ENCODE measurements around the gene B3GAT3. TPM values are rescaled to one million over a fixed set of nuclear protein-coding genes. Genes with fewer than 3 reads are reported as not detected.
"Not testable (repeated sequence)": the region's sequence is repeated elsewhere in the genome, so short reads cannot be mapped to it uniquely, and the experiment has no call there.

B3GAT3 gene
- total and polyA plus RNA-seq, 8 donors, result 5.2 to 50.8 (median 19.7) TPM

DNA sequence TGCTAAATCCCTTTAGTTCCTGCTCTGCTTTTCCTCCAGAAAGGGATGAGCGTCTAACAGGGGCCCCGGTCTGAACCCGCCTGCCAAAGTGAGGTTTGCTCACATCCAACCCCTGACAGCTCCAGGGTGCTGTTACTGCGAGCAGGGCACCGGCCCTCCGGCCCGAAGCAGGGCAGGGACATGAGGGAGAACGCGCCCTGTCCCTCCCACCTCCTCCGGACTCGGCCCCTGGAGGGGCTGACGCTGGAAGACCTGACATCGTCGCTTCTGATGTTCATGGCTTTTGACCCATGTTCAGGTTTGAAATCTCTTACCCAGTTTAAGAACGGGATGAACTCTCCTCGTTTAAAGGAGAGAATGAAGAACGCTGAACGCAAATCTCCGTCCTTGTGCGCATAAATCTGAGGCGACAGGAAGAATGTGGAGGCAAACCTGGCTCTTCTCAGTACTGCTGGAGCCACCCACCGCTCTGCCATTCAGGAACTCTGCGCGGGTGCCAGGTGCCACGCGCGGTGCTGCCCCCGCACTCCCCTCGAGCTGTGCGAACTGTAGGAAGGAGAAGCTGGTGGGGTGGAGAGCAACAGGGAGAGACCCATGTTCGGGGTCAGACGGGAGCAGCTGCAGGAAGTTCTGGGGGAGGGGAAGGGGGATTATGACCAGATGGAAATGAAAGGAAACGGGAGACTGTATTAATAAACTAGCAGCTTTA, 47.3 kb downstream of the B3GAT3 start:
- DNase-seq, result peak; percentile 40 to 77
- Histone ChIP-seq H3K27ac (peak overlapping the region; percentile 84 to 95 (median 93)), H3K36me3 (peaks cover 32 to 69% (median 68%) of the 10 kb centered on the region in 4 donors), H3K27me3 (no peaks in the 10 kb centered on the region), H3K9me3 (no peaks in the 10 kb centered on the region), H3K4me3 (peak overlapping the region; percentile 74 to 98 (median 84)), H3K4me1 (peaks cover 26 to 67% (median 54%) of the 10 kb centered on the region in 4 donors)
- intact Hi-C loops (cut with DNase I; ENCODE audit: low total_unique reads), result no loop called here
- TF ChIP-seq POLR2A (IDR thresholded peaks at IDR 0.05) (no peak), POLR2AphosphoS5 (IDR thresholded peaks at IDR 0.05) (no peak), EP300 (IDR thresholded peaks at IDR 0.05) (no peak)
- TF ChIP-seq, protein P1, sequence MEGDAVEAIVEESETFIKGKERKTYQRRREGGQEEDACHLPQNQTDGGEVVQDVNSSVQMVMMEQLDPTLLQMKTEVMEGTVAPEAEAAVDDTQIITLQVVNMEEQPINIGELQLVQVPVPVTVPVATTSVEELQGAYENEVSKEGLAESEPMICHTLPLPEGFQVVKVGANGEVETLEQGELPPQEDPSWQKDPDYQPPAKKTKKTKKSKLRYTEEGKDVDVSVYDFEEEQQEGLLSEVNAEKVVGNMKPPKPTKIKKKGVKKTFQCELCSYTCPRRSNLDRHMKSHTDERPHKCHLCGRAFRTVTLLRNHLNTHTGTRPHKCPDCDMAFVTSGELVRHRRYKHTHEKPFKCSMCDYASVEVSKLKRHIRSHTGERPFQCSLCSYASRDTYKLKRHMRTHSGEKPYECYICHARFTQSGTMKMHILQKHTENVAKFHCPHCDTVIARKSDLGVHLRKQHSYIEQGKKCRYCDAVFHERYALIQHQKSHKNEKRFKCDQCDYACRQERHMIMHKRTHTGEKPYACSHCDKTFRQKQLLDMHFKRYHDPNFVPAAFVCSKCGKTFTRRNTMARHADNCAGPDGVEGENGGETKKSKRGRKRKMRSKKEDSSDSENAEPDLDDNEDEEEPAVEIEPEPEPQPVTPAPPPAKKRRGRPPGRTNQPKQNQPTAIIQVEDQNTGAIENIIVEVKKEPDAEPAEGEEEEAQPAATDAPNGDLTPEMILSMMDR (IDR thresholded peaks at IDR 0.05), result no peak
- WGBS, 5 donors, result 0 to 1% (median 1%) methylated on average over 30 to 33 of the region's 33 CpGs

DNA sequence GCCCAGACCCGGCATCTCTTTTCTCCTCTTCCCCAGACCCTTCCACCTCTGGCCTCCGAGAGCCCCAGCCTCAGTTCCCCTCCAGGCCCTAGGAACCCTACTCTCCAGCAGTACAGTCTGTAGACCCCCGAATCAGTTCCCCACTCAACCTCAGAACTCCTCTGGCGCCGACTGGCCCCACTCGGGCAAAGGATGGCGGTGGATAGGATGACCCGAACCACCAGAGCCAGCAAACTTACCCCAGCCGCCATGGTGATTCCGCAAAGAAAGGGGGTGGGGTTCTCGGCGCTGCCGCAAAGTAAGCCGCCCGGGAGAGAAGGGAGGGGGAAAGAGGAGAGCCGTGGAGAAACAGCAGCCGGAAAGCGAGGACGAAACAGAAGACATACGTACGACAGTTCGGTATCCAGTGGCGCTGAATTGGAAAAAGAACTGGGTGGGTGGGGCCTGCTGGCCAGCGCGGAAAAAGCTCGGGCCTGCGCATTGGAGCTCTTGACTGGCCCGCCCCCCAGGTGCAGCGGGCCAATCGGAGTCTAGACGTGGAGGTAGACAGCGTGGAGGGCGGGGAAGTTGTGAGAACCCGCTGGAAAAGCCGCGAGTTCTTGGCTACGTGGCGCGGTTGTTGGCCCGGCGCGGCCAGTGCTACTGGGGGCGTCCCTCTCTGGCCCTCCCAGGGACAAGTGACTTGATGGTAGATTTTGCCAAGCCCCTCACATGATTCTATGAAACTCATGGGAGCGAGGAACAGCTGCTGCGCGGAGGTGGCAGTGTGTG, 48.0 kb downstream of the B3GAT3 start, which contains the start of gene EEF1G:
Gene EEF1G, minus strand, starts transcription at position 300 of the 771 bp plus-strand sequence. Its CDS starts 49 bp downstream, at position 251.
- intact Hi-C loops (cut with DNase I; ENCODE audit: low total_unique reads), result no loop called here
- Histone ChIP-seq H3K36me3 (peaks cover 38 to 69% (median 68%) of the 10 kb centered on the region in 4 donors), H3K4me1 (peaks cover 26 to 68% (median 56%) of the 10 kb centered on the region in 4 donors), H3K9me3 (no peaks in the 10 kb centered on the region), H3K27me3 (no peaks in the 10 kb centered on the region), H3K27ac (peak within 1 kb of the TSS; percentile 84 to 95 (median 93)), H3K4me3 (peak within 1 kb of the TSS; percentile 74 to 98 (median 84))
- DNase-seq, result peak; percentile 98 to 100
- 0 to 1% (median 1%) methylated on average over 46 of the region's 46 CpGs for WGBS, 5 donors
- TF ChIP-seq, protein P1 (IDR thresholded peaks at IDR 0.05), result no peak
- peak; percentile 74 to 89 (median 86) for TF ChIP-seq POLR2AphosphoS5 (IDR thresholded peaks at IDR 0.05)
- TF ChIP-seq EP300 (IDR thresholded peaks at IDR 0.05), result no peak
- peak in 2 of 4 donors; percentile 49 to 60 for TF ChIP-seq POLR2A (IDR thresholded peaks at IDR 0.05)

DNA sequence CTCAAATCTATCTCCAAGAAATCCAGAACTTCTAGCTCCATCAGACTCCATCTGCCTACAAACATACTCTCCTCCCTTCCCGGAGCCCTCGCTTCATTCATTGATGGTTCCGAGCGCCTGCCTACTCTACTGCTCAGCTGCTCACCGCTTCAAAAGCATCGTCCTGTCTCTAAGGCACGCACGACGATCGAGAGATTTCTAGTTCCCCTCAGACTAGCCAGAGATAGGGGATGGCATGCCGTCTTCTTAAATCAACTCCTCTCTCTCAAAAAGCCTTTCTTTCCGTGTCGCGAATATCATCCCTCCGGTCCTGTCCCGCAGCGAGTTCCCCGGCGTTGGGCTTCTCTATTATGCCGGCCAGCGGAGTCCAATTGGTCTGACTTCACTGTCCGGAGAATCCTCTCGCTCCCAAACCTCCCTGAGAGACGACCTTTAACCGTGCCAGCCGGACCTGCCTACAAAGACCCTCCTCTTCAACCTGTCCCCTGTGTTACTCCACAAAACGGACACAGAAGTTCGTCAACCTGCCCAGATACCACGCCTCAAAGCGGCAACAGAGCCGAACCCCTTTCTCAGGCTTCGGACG, 48.7 kb downstream of the B3GAT3 start:
- peaks cover 38 to 69% (median 68%) of the 10 kb centered on the region in 4 donors for H3K36me3 ChIP-seq
- peak overlapping the region; percentile 74 to 98 (median 84) for H3K4me3 ChIP-seq
- peak overlapping the region; percentile 66 to 95 (median 93) for H3K27ac ChIP-seq
- intact Hi-C loops (cut with DNase I; ENCODE audit: low total_unique reads), result no loop called here
- H3K9me3 ChIP-seq, result no peaks in the 10 kb centered on the region
- H3K4me1 ChIP-seq, result peaks cover 26 to 73% (median 57%) of the 10 kb centered on the region in 4 donors
- no peaks in the 10 kb centered on the region for H3K27me3 ChIP-seq
- DNase-seq, result peak in 1 of 2 donors; percentile 52
- TF ChIP-seq POLR2AphosphoS5 (IDR thresholded peaks at IDR 0.05) (no peak), POLR2A (IDR thresholded peaks at IDR 0.05) (no peak), EP300 (IDR thresholded peaks at IDR 0.05) (no peak)
- TF ChIP-seq, protein P1 (IDR thresholded peaks at IDR 0.05), result no peak
- WGBS, 5 donors, result 0 to 1% (median 0%) methylated on average over 33 of the region's 33 CpGs

DNA sequence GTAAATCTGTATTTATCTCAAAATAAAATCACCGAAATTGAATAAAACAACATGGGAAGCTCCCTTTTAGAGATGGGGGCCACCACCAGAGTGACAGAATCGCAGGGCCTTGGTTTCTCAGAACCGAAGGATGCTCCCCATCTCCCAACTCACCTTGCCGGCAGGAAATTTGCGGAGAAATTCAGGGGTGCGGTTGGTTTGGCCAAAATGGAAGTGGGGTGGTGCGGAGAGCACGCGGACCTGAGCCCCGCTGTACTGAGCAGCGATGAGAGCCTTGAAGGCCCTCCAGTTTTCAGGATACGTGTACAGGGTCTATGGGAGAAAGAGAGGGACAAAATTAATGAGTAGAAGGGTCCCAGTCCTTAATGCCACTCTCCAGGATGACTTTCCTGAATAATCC, 49.4 kb downstream of the B3GAT3 start:
- intact Hi-C loops (cut with DNase I; ENCODE audit: low total_unique reads), result no loop called here
- peaks cover 38 to 69% (median 68%) of the 10 kb centered on the region in 4 donors for H3K36me3 ChIP-seq

DNA sequence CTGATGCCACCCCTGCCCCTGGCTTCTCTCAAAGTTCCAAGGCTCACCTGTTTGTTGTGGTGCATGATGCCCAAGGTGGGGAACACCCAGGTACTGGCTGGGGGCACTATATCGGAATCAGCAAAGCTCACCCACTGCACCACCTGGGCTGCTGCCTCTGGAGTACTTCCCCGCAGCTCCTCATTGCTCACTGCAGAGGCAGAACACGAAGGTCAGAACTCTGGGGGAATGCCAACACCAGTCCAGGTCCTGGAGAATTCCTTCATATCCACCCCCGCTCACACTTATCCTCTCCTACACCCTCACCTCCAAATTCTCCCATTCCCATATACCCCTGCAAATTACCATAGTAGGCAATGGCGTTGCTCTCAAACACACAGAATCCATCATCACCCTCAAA, 50.3 kb downstream of the B3GAT3 start:
- H3K27me3 ChIP-seq; intact Hi-C loops (cut with DNase I; ENCODE audit: low total_unique reads); H3K9me3 ChIP-seq; DNase-seq: not testable (repeated sequence)
- peaks cover 47 to 69% (median 68%) of the 10 kb centered on the region in 4 donors for H3K36me3 ChIP-seq
- peaks cover 24 to 71% (median 55%) of the 10 kb centered on the region in 4 donors for H3K4me1 ChIP-seq
- peak overlapping the region in 1 of 5 donors; percentile 18 for H3K27ac ChIP-seq
- H3K4me3 ChIP-seq, result peak overlapping the region in 1 of 4 donors; percentile 98
- WGBS, 5 donors, result 74 to 82% (median 80%) methylated on average over 5 of the region's 5 CpGs

More for the DNA sequence above, 49.4 kb downstream of the B3GAT3 start:
- peak overlapping the region in 4 of 5 donors; percentile 91 to 95 (median 94) for H3K27ac ChIP-seq
- H3K4me1 ChIP-seq, result peaks cover 26 to 73% (median 59%) of the 10 kb centered on the region in 4 donors
- TF ChIP-seq, protein P1 (IDR thresholded peaks at IDR 0.05), result no peak
- TF ChIP-seq POLR2A (IDR thresholded peaks at IDR 0.05) (no peak), EP300 (IDR thresholded peaks at IDR 0.05) (no peak), POLR2AphosphoS5 (IDR thresholded peaks at IDR 0.05) (no peak)
- DNase-seq, result no peak
- H3K27me3 ChIP-seq, result no peaks in the 10 kb centered on the region
- H3K4me3 ChIP-seq, result peak overlapping the region; percentile 74 to 98 (median 84)
- WGBS, 5 donors, result 66 to 73% (median 72%) methylated on average over 12 of the region's 12 CpGs
- H3K9me3 ChIP-seq, result no peaks in the 10 kb centered on the region

DNA sequence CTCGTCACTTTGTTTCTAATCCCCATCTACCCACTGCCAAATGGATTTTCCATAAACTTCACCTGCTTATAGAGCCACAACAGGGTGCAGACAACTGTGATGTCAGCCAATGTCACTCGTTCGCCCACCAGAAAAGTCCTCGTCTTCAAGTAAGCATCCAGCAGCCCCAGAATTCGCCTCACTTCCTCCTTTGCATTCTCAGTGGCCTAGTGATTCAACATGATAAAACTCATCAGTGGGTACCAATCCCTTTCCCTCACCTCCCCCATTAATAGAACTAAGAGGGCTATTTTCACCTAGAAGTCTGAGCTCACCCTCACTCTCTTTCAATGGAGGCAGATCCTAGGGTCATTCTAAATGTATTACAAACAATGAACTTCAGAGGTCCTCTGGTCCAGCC, 50.9 kb downstream of the B3GAT3 start:
- peaks cover 53 to 69% (median 68%) of the 10 kb centered on the region in 4 donors for H3K36me3 ChIP-seq
- H3K4me3 ChIP-seq, result not testable (repeated sequence)

More for the DNA sequence above, 50.9 kb downstream of the B3GAT3 start:
- DNase-seq; intact Hi-C loops (cut with DNase I; ENCODE audit: low total_unique reads); H3K27me3 ChIP-seq; H3K9me3 ChIP-seq; H3K27ac ChIP-seq: not testable (repeated sequence)
- WGBS, 5 donors, result 87 to 97% (median 92%) methylated on average over 5 of the region's 5 CpGs
- H3K4me1 ChIP-seq, result peaks cover 19 to 71% (median 54%) of the 10 kb centered on the region in 4 donors
